ENCODE results near the gene YTHDF1.

YTHDF1 gene

DNA sequence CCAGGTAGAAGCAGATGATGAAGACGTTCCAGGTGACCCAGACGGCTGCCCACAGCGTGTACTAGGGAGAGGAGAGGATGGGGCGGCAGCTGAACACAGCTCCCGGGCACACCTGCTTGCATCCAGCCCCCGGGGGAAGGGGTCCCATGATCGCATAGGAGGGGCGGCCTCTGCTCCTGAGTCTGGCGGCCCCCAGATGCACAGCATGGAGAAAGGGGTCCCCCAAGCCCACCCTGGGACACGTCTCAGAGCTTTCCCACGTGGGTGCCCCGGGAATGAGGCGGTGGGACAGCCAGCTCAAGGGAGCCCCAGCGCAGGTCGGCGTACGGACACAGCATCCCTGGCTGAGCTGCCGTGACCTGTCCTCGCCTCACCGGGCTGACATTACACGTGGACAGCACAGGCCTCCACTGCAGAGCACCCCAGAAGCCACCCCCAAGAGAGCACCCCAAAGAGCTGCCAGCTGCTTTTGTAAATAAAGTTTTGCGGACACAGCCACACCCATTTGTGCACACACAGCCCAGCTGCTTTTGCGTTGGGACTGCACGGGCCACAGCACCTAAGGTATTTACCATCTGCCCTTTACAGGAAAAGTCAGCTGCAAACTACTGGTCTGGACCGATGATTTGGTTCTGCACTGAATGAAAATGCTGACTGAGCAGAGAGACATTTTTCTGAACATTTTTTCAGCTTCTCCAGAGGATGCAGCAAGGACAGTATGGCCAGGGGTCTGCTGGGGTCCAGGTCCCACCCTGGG is 33.1 kb upstream of the YTHDF1 start:
- DNase-seq (ENCODE audit: low read depth), result no peak

GRCh38 chr20:63247671-63248228 is 31.8 kb upstream of the YTHDF1 start:
- no peak for DNase-seq (ENCODE audit: low read depth)

DNA sequence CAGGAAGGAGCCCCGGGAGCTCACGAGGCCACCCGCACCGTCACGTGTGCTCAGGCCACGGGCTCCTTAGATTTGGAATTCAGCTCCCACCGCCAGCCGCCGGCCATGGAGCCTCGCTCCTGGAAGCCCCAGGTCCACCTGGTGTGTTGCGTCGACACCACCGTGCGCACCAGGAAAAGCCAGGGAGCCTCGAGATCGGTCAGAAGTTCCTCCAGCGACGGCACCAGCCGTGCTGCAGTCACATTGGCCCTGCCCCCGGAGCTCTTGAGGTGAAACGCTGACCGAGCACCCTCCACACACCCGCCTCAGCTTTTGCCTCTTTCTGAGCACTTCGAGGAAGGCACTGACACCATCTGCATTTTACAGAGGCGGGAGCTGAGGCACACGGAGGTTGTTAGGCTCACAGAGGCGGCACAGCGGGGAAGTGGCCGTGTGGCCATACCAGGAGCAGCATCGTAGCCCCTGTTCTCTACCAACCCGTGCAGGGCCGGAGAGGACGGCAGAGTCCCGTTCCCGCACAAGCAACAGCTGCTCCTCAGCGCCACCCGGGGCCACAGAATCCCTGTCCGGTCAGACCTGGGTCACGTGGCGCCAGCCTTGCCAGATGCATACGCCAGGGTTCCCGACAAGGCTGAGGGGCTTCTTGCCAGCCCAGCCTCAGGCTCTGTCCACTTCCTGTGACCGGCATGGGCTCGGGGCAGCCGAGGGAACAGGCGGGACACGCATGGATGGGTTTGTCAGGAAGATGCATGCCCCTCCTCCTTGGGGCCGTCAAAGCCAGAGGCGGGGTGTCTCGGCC is 30.8 kb upstream of the YTHDF1 start:
- no peak for DNase-seq (ENCODE audit: low read depth)

DNA sequence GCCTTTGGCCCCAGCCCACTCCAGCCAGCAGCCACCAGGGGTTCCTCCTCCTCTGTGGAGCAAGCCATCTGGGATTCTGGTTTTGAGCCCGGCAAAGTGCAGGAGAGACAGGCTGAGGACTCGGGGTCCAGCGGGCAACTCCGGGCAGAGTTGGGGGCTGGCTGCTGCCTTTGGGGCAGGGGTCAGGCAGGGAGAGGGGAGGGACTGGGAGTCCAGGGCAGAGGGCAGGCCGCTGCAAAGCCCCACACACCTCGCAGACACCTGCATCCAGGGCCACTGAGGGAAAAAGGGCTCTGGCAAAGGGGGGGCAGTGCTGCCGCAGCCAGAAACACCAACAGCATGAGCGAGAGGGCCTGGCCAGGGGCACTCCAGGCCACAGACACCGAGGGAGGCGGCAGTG is 28.5 kb upstream of the YTHDF1 start:
- no peak for DNase-seq (ENCODE audit: low read depth)

DNA sequence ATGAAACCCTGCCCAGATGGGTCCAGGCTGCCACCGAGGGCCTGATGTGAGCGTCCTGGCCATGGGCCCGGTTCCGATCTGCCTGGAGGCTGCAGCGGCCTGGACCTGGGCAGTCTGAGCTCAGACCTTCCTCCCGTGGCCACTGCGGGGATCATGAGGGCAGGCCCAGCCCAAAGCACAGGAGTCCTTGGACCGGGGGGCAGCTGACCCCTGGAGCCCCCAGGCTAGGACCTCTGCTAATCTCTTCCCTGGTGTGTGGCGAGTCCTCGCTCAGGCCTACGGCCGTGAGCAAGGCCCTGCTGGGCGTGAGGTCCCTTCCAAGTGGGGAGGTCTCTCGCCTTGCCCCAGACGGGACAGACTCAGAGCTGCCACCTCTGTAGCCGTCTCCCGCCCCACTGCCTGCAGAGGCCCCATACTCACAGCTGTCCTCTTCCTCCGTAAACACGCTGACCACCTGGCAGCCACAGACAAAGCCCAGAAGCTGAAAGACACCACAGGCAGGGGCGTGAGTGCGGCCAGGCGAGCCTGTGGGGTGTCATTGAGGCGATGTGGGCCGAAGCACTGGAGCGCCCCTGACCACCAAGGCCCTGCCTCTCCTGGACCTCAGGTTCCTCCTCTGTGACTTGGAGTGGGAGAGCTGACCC is 27.8 kb upstream of the YTHDF1 start:
- no peak for DNase-seq (ENCODE audit: low read depth)

- no peak for DNase-seq (ENCODE audit: low read depth)
These were observed 26.8 kb upstream of the YTHDF1 start for GRCh38 chr20:63242736-63243135.

GRCh38 chr20:63241272-63241671 is 25.3 kb upstream of the YTHDF1 start:
- DNase-seq (ENCODE audit: low read depth), result no peak

DNA sequence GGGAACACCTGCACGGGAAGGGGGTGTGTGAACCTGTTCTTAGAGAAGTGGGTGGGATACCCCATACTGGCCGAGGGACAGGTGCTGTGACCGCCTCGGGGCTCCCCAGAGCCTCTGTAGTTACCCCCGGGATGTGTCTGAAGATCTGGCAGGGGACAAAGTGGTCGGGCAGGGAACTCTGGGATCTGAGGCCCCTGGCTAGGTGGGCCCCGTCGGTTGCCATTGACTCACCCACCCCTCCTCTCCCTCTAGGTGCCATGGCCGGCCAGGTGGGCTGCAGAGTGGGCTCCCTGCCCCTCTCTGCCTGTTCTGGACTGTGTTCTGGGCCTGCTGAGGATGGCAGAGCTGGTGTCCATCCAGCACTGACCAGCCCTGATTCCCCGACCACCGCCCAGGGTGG is 24.1 kb upstream of the YTHDF1 start:
- DNase-seq (ENCODE audit: low read depth), result no peak

GRCh38 chr20:63239431-63239830 is 23.5 kb upstream of the YTHDF1 start:
- no peak for DNase-seq (ENCODE audit: low read depth)

GRCh38 chr20:63238514-63239125 is 22.7 kb upstream of the YTHDF1 start:
- DNase-seq (ENCODE audit: low read depth), result no peak

DNA sequence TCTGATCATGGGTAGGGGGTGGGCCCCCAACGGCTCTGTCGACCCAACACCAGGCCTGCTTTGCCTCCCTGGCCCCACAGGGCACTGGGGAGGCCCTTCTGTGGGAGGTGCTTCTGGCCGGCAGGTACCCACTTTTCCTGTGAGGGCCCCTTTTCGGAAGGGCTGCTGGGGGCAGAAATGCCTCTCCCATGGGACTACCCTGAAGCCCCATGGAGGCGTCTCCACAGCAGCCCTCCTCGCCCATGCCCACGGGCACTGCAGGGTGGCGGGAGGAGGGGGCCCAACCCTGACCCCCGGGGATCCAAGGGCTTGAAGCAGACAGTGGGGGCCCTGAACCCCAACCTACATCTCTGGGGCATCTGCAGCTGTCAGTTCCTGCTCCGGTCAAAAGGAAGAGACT is 22.1 kb upstream of the YTHDF1 start:
- no peak for DNase-seq (ENCODE audit: low read depth)

GRCh38 chr20:63236116-63236837 is 20.3 kb upstream of the YTHDF1 start:
- no peak for DNase-seq (ENCODE audit: low read depth)

- DNase-seq (ENCODE audit: low read depth), result no peak
These were observed 19.6 kb upstream of the YTHDF1 start, which contains the start of gene BIRC7 for GRCh38 chr20:63235399-63235983. Gene BIRC7 (plus strand): TSS chr20:63235905. CDS start chr20:63236097, 192 bp downstream.

DNA sequence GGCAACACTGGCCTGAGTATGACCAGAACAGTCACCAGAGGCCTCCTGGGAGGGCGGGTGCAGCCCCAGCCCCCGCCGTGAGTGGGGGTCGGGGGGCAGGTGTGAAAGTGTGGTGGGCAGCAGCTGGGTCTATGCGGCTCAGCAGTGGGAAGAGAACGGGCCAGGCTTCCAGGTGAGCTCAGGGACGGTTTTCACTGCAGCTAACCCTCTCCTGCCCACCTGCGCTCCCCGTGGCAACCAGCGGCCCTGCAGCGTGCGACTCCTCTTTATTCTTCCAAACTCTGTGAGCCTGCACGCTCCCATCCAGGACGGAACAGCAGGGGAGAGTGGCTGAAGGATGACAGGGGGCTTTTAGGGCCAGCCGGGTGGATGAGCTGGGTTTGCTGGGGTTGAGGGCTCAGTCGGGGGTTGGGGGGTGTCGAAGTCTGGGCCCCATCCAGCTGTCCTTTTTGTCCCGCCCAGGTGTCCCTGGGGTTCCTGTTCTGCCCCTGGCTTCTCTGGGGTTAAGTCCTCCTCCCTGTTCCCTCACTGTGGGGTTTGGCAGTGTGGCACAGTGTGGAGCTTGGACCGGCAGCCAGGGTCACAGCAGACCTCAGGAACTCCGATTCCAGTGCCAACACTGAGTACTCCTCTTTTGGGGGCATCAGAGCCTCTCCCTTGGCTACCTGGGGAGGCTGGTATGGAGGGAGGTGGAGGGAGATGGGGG is 18.9 kb upstream of the YTHDF1 start:
- DNase-seq (ENCODE audit: low read depth), result no peak

- DNase-seq (ENCODE audit: low read depth), result no peak
These were observed 18.0 kb upstream of the YTHDF1 start for GRCh38 chr20:63233924-63234323.

DNA sequence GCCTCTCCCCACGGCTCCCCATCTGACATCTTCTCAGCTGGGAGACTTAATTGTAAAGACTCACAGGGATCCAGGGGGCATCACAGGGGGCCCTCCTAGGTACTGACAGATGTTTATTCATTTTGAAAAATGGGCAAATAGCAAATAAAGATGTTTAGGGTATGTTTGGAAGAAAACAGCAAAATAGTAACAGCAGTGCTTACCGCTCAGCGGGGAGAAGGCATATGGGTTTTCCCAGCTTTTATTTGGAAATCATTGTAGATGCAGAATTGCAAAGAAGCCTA is 17.1 kb upstream of the YTHDF1 start:
- no peak for DNase-seq (ENCODE audit: low read depth)

GRCh38 chr20:63232235-63233060 is 16.5 kb upstream of the YTHDF1 start:
- peak; percentile 94 for DNase-seq (ENCODE audit: low read depth)

DNA sequence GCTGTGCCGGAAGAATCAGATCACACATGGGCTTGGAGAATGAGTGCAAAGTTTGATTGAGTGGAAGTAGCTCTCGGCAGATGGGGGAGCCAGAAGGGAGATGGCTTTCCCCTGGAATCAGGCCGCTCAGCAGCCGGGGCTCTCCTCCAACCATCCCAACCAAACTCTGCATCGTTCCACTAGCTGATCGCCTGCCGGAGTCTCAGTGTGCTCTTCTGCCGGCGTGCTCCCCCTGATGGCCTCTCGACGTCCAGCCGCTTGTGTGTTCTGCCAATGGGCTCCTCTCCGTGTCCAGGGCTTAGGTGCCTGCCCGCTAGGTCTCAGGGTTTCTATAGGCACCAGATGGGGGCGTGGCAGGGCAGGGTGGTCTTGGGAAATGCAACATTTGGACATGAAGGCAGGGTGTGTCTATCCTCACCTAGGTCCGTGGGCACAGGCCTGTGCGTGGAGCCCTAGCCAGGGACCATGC is 14.9 kb upstream of the YTHDF1 start:
- DNase-seq (ENCODE audit: low read depth), result peak; percentile 50

GRCh38 chr20:63228806-63229205 is 12.9 kb upstream of the YTHDF1 start:
- no peak for DNase-seq (ENCODE audit: low read depth)

- DNase-seq (ENCODE audit: low read depth), result no peak
These were observed 11.3 kb upstream of the YTHDF1 start for GRCh38 chr20:63227260-63227659.

Measured in stromal cell of bone marrow (primary cell).